Stimulated activated memory B cell treated with anti-CD40 and anti-IgM and Interleukin-4, amounts not matched to agents 10 μg/mL and 1 μg/mL and 100 μg/mL, for 72 hours (primary cell): ENCODE results near the gene STARD3.

Experiments
- ATAC-seq: fragments of 150-1000 bp; cut with Tn5 transposase; 2 replicates; pipeline ENCODE4 v1.10.0; 2021
- H3K27ac Mint-ChIP-seq: one replicate; pipeline ENCODE4 v1.8.0; 2022; ENCODE audit warnings: mild to moderate bottlenecking, mixed read lengths
- H3K27me3 Mint-ChIP-seq: one replicate; pipeline ENCODE4 v1.8.0; 2022; ENCODE audit warnings: mixed read lengths
- H3K36me3 Mint-ChIP-seq: one replicate; pipeline ENCODE4 v1.8.0; 2022; ENCODE audit warnings: mixed read lengths
- H3K4me1 Mint-ChIP-seq: one replicate; pipeline ENCODE4 v1.8.0; 2022; ENCODE audit warnings: mixed read lengths
- H3K4me3 Mint-ChIP-seq: one replicate; pipeline ENCODE4 v1.8.0; 2022; ENCODE audit warnings: mild to moderate bottlenecking, moderate library complexity, mixed read lengths
- H3K9me3 Mint-ChIP-seq: one replicate; pipeline ENCODE4 v1.8.0; 2022; ENCODE audit warnings: mixed read lengths

STARD3 gene

GRCh38 chr17:39653316-39653661 is 16.3 kb downstream of the STARD3 start:
- Mint-ChIP-seq H3K36me3 (peaks cover 25% of the 10 kb centered on the region), H3K4me1 (peaks cover 26% of the 10 kb centered on the region), H3K4me3 (no peak overlapping the region), H3K27me3 (no peaks in the 10 kb centered on the region), H3K27ac (no peak overlapping the region), H3K9me3 (no peaks in the 10 kb centered on the region)
- no peak for ATAC-seq

GRCh38 chr17:39653662-39654331 is 16.9 kb downstream of the STARD3 start:
- Mint-ChIP-seq H3K4me3 (no peak overlapping the region), H3K36me3 (peaks cover 31% of the 10 kb centered on the region), H3K27me3 (no peaks in the 10 kb centered on the region), H3K27ac (no peak overlapping the region), H3K9me3 (no peaks in the 10 kb centered on the region), H3K4me1 (peaks cover 31% of the 10 kb centered on the region)
- ATAC-seq: peak; percentile 54

- Mint-ChIP-seq H3K36me3 (peaks cover 34% of the 10 kb centered on the region), H3K27me3 (no peaks in the 10 kb centered on the region), H3K27ac (no peak overlapping the region), H3K4me1 (peaks cover 44% of the 10 kb centered on the region), H3K4me3 (no peak overlapping the region), H3K9me3 (no peaks in the 10 kb centered on the region)
- ATAC-seq: no peak
These were observed 18.2 kb downstream of the STARD3 start for GRCh38 chr17:39655105-39655504.

- no peaks in the 10 kb centered on the region for H3K9me3 Mint-ChIP-seq
- peak overlapping the region; percentile 70 for H3K27ac Mint-ChIP-seq
- H3K4me1 Mint-ChIP-seq: peaks cover 34% of the 10 kb centered on the region
- no peak for ATAC-seq
- H3K27me3 Mint-ChIP-seq: no peaks in the 10 kb centered on the region
- no peak overlapping the region for H3K4me3 Mint-ChIP-seq
- H3K36me3 Mint-ChIP-seq: peaks cover 51% of the 10 kb centered on the region
These were observed 21.4 kb downstream of the STARD3 start for GRCh38 chr17:39658346-39658745.

GRCh38 chr17:39658760-39659159 is 21.8 kb downstream of the STARD3 start:
- Mint-ChIP-seq H3K27ac (peak overlapping the region; percentile 70), H3K4me1 (peaks cover 31% of the 10 kb centered on the region), H3K4me3 (no peak overlapping the region), H3K36me3 (peaks cover 51% of the 10 kb centered on the region), H3K27me3 (no peaks in the 10 kb centered on the region), H3K9me3 (no peaks in the 10 kb centered on the region)
- ATAC-seq: no peak

GRCh38 chr17:39659279-39660010 is 22.5 kb downstream of the STARD3 start:
- Mint-ChIP-seq H3K9me3 (no peaks in the 10 kb centered on the region), H3K36me3 (peaks cover 51% of the 10 kb centered on the region), H3K4me1 (peaks cover 28% of the 10 kb centered on the region), H3K27me3 (no peaks in the 10 kb centered on the region), H3K4me3 (no peak overlapping the region), H3K27ac (peak overlapping the region; percentile 70)
- ATAC-seq: peak; percentile 47

GRCh38 chr17:39660011-39660360 is 23.0 kb downstream of the STARD3 start:
- H3K9me3 Mint-ChIP-seq: no peaks in the 10 kb centered on the region
- peaks cover 33% of the 10 kb centered on the region for H3K4me1 Mint-ChIP-seq
- H3K27ac Mint-ChIP-seq: peak overlapping the region; percentile 70
- no peaks in the 10 kb centered on the region for H3K27me3 Mint-ChIP-seq
- peaks cover 51% of the 10 kb centered on the region for H3K36me3 Mint-ChIP-seq
- no peak overlapping the region for H3K4me3 Mint-ChIP-seq
- ATAC-seq: no peak

- no peak overlapping the region for H3K4me3 Mint-ChIP-seq
- peaks cover 45% of the 10 kb centered on the region for H3K36me3 Mint-ChIP-seq
- H3K27me3 Mint-ChIP-seq: peaks cover under 1% of the 10 kb centered on the region
- H3K27ac Mint-ChIP-seq: no peak overlapping the region
- H3K9me3 Mint-ChIP-seq: no peaks in the 10 kb centered on the region
- ATAC-seq: no peak
- peaks cover 36% of the 10 kb centered on the region for H3K4me1 Mint-ChIP-seq
These were observed 23.7 kb downstream of the STARD3 start for GRCh38 chr17:39660397-39661385.

GRCh38 chr17:39661744-39662541 is 25.0 kb downstream of the STARD3 start:
- Mint-ChIP-seq H3K27me3 (peaks cover 13% of the 10 kb centered on the region), H3K4me3 (no peak overlapping the region), H3K36me3 (peaks cover 39% of the 10 kb centered on the region), H3K9me3 (no peaks in the 10 kb centered on the region), H3K4me1 (peaks cover 42% of the 10 kb centered on the region), H3K27ac (no peak overlapping the region)
- no peak for ATAC-seq

- no peak for ATAC-seq
- Mint-ChIP-seq H3K4me3 (no peak overlapping the region), H3K9me3 (no peaks in the 10 kb centered on the region), H3K27me3 (peaks cover 21% of the 10 kb centered on the region), H3K27ac (no peak overlapping the region), H3K36me3 (peaks cover 37% of the 10 kb centered on the region), H3K4me1 (peaks cover 48% of the 10 kb centered on the region)
These were observed 25.8 kb downstream of the STARD3 start for GRCh38 chr17:39662551-39663339.

GRCh38 chr17:39663340-39663687 is 26.4 kb downstream of the STARD3 start:
- H3K27me3 Mint-ChIP-seq: peaks cover 27% of the 10 kb centered on the region
- H3K27ac Mint-ChIP-seq: no peak overlapping the region
- H3K9me3 Mint-ChIP-seq: no peaks in the 10 kb centered on the region
- no peak for ATAC-seq
- H3K4me3 Mint-ChIP-seq: no peak overlapping the region
- peaks cover 51% of the 10 kb centered on the region for H3K4me1 Mint-ChIP-seq
- H3K36me3 Mint-ChIP-seq: peaks cover 31% of the 10 kb centered on the region

GRCh38 chr17:39663688-39664580 is 27.0 kb downstream of the STARD3 start:
- no peak overlapping the region for H3K4me3 Mint-ChIP-seq
- peaks cover 25% of the 10 kb centered on the region for H3K36me3 Mint-ChIP-seq
- no peak overlapping the region for H3K27ac Mint-ChIP-seq
- no peak for ATAC-seq
- peaks cover 51% of the 10 kb centered on the region for H3K4me1 Mint-ChIP-seq
- peaks cover 33% of the 10 kb centered on the region for H3K27me3 Mint-ChIP-seq
- no peaks in the 10 kb centered on the region for H3K9me3 Mint-ChIP-seq
